Osteoblast (primary cell): ENCODE results near the gene MEGF10. TPM values are rescaled to one million over a fixed set of nuclear protein-coding genes. Genes with fewer than 3 reads are reported as not detected.

Source experiments
- DNase-seq: peaks from one replicate; pipeline ENCODE4 v3.0.0; 2011; ENCODE audit warnings: low spot score, mixed read lengths; ENCODE audit not compliant: insufficient read length; ENCODE audit errors: missing footprints
- H2AFZ ChIP-seq: 2 replicates; pipeline ENCODE4 v1.6.0; 2011; ENCODE audit warnings: mild to moderate bottlenecking, low read length
- H3K27ac ChIP-seq: 2 replicates; pipeline ENCODE4 v1.5.1; 2011; ENCODE audit warnings: mild to moderate bottlenecking, low read depth, low read length, moderate library complexity
- H3K27me3 ChIP-seq: 2 replicates; pipeline ENCODE4 v1.6.0; 2012; ENCODE audit warnings: mild to moderate bottlenecking, control low read depth, inconsistent platforms, low read length, moderate library complexity; ENCODE audit not compliant: insufficient read depth
- H3K36me3 ChIP-seq: 2 replicates; pipeline ENCODE4 v1.5.1; 2011; ENCODE audit warnings: mild to moderate bottlenecking, low read length, control low read depth, moderate library complexity; ENCODE audit not compliant: insufficient read depth
- H3K4me1 ChIP-seq: 2 replicates; pipeline ENCODE4 v1.5.1; 2011; ENCODE audit warnings: mild to moderate bottlenecking, low read length, control low read depth, moderate library complexity; ENCODE audit not compliant: insufficient read depth
- H3K4me2 ChIP-seq: 2 replicates; pipeline ENCODE4 v1.6.0; 2011; ENCODE audit warnings: mild to moderate bottlenecking, low read length; ENCODE audit not compliant: insufficient read depth
- H3K4me3 ChIP-seq: fragments of 200-600 bp; sonication (generic); 3 replicates; pipeline ENCODE4 v1.5.1; 2012; ENCODE audit warnings: mild to moderate bottlenecking, low read length, inconsistent platforms; ENCODE audit not compliant: insufficient read depth
- H3K79me2 ChIP-seq: 2 replicates; pipeline ENCODE4 v1.6.0; 2012; ENCODE audit warnings: mild to moderate bottlenecking, low read length, control low read depth, inconsistent platforms; ENCODE audit not compliant: insufficient read depth
- H3K9me3 ChIP-seq: 2 replicates; pipeline ENCODE4 v1.5.1; 2011; ENCODE audit warnings: low read depth, low read length, control low read depth
- H4K20me1 ChIP-seq: 2 replicates; pipeline ENCODE4 v1.6.0; 2012; ENCODE audit warnings: mild to moderate bottlenecking, low read length, control low read depth; ENCODE audit not compliant: insufficient read depth
- total RNA-seq: library from RNA; depleted of rRNA; stranded (reverse); fragments of >200 nt; gene quantifications from 2 replicates; pipeline ENCODE4 v1.2.3, GENCODE V29; 2012
- TF ChIP-seq, protein P1 (sequence below): IDR thresholded peaks from 2 replicates; pipeline ENCODE4 v1.5.1; 2011; ENCODE audit warnings: mild to moderate bottlenecking, low read depth, low read length, moderate library complexity; ENCODE audit errors: extremely low read depth

Gene MEGF10
- total RNA-seq, 1 donor, result 1.4 TPM

- H4K20me1 ChIP-seq, result no peaks in the 10 kb centered on the region
- TF ChIP-seq, protein P1, sequence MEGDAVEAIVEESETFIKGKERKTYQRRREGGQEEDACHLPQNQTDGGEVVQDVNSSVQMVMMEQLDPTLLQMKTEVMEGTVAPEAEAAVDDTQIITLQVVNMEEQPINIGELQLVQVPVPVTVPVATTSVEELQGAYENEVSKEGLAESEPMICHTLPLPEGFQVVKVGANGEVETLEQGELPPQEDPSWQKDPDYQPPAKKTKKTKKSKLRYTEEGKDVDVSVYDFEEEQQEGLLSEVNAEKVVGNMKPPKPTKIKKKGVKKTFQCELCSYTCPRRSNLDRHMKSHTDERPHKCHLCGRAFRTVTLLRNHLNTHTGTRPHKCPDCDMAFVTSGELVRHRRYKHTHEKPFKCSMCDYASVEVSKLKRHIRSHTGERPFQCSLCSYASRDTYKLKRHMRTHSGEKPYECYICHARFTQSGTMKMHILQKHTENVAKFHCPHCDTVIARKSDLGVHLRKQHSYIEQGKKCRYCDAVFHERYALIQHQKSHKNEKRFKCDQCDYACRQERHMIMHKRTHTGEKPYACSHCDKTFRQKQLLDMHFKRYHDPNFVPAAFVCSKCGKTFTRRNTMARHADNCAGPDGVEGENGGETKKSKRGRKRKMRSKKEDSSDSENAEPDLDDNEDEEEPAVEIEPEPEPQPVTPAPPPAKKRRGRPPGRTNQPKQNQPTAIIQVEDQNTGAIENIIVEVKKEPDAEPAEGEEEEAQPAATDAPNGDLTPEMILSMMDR, result no peak
- peaks cover 36% of the 10 kb centered on the region for H3K27me3 ChIP-seq
- DNase-seq, result no peak
- H3K4me3 ChIP-seq, result no peak overlapping the region
- H3K79me2 ChIP-seq, result no peaks in the 10 kb centered on the region
- no peak overlapping the region for H3K27ac ChIP-seq
- no peaks in the 10 kb centered on the region for H3K36me3 ChIP-seq
- H3K4me1 ChIP-seq, result peaks cover 14% of the 10 kb centered on the region
- no peak overlapping the region for H3K4me2 ChIP-seq
- no peaks in the 10 kb centered on the region for H3K9me3 ChIP-seq
- H2AFZ ChIP-seq, result no peak overlapping the region
Measured at GRCh38 chr5:127375124-127375523, 84.5 kb downstream of the MEGF10 start.

- Histone ChIP-seq H2AFZ (no peak overlapping the region), H4K20me1 (no peaks in the 10 kb centered on the region), H3K79me2 (no peaks in the 10 kb centered on the region), H3K4me2 (no peak overlapping the region), H3K27me3 (peaks cover 33% of the 10 kb centered on the region), H3K9me3 (no peaks in the 10 kb centered on the region), H3K4me1 (peaks cover 13% of the 10 kb centered on the region), H3K27ac (no peak overlapping the region), H3K36me3 (no peaks in the 10 kb centered on the region), H3K4me3 (no peak overlapping the region)
- TF ChIP-seq, protein P1, result no peak
- no peak for DNase-seq
Measured at GRCh38 chr5:127375544-127376091, 85.0 kb downstream of the MEGF10 start.

GRCh38 chr5:127377651-127378050, 87.1 kb downstream of the MEGF10 start:
- TF ChIP-seq, protein P1, result no peak
- no peak overlapping the region for H3K27ac ChIP-seq
- H3K79me2 ChIP-seq, result no peaks in the 10 kb centered on the region
- H3K4me3 ChIP-seq, result no peak overlapping the region
- no peaks in the 10 kb centered on the region for H3K36me3 ChIP-seq
- H3K4me2 ChIP-seq, result no peak overlapping the region
- H2AFZ ChIP-seq, result no peak overlapping the region
- H3K9me3 ChIP-seq, result no peaks in the 10 kb centered on the region
- H3K4me1 ChIP-seq, result no peaks in the 10 kb centered on the region
- DNase-seq, result no peak
- no peaks in the 10 kb centered on the region for H4K20me1 ChIP-seq
- peaks cover 33% of the 10 kb centered on the region for H3K27me3 ChIP-seq

DNA sequence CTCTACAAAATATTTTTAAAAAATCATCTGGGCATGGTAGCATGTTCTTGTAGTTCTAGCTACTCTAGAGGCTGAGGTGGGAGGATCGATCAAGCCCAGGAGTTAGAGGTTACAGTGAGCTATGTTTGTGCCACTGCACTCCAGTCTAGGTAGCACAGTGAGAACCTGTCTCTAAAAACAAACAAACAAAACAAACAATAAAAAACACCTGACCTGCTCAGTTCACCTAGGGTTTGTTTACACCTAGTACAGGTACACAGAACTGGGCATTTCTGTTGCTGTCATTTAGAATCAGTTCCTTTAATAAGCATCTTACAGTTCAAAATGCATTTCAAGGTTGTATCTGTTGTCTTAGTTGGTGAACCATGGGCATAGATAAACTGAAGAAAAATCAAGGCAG, 95.3 kb downstream of the MEGF10 start:
- Histone ChIP-seq H3K27ac (no peak overlapping the region), H3K79me2 (no peaks in the 10 kb centered on the region), H3K4me1 (peaks cover 9% of the 10 kb centered on the region), H3K27me3 (peaks cover 5% of the 10 kb centered on the region), H3K36me3 (no peaks in the 10 kb centered on the region), H2AFZ (no peak overlapping the region), H3K4me3 (no peak overlapping the region), H4K20me1 (no peaks in the 10 kb centered on the region), H3K9me3 (no peaks in the 10 kb centered on the region), H3K4me2 (no peak overlapping the region)
- DNase-seq, result no peak
- TF ChIP-seq, protein P1, result no peak
